GM12878 (cell line): ENCODE measurements around the gene ULK4. TPM values are rescaled to one million over a fixed set of nuclear protein-coding genes. Genes with fewer than 3 reads are reported as not detected.
"Not testable (repeated sequence)": the region's sequence is repeated elsewhere in the genome, so short reads cannot be mapped to it uniquely, and the experiment has no call there.

Experiments used
- ATAC-seq: fragments of 200-7000 bp; cut with Tn5 transposase; 3 replicates; pipeline ENCODE4 v1.9.1; 2020; ENCODE audit warnings: mild to moderate bottlenecking, moderate library complexity
- BruUV-seq: library from RNA; stranded (reverse); fragments of 400-500 nt; replicated peaks from 2 replicates; lab custom pipeline; 2021; lab: Mats Ljungman, UMichigan
- CTCF ChIA-PET: fragments of 300-600 bp; sonication (Branson Sonifier 250); formaldehyde crosslinking; extraction: SDS; loops from one replicate; lab custom pipeline; 2021; ENCODE audit warnings: inconsistent platforms; lab: Yijun Ruan, JAX
- POLR2A ChIA-PET: fragments of 350-600 bp; formaldehyde crosslinking; extraction: SDS; loops from one replicate; lab custom pipeline; 2021; ENCODE audit warnings: inconsistent platforms; lab: Charles Lee
- RAD21 ChIA-PET: fragments of 300-600 bp; sonication (Branson Sonifier 250); formaldehyde crosslinking; loops from one replicate; lab custom pipeline; 2023; ENCODE audit warnings: antibody characterized with exemption; ENCODE audit not compliant: unreplicated experiment; lab: Charles Lee
- SMC1A ChIA-PET: fragments of 300-600 bp; sonication (Branson Sonifier 250); formaldehyde crosslinking; loops from one replicate; lab custom pipeline; 2023; ENCODE audit not compliant: unreplicated experiment, uncharacterized antibody; lab: Charles Lee
- DNase-seq: peaks from one replicate; pipeline ENCODE4 v3.0.0-alpha.2; 2011; ENCODE audit warnings: low read depth, low spot score
- FAIRE-seq: peaks from 3 replicates; lab custom pipeline; 2011; peaks lifted over from hg19 to GRCh38; lab: Jason Lieb, UNC
- H2AFZ ChIP-seq: 2 replicates; pipeline ENCODE4 v1.6.0; 2011; ENCODE audit warnings: low read depth, low read length, control low read depth; ENCODE audit not compliant: control insufficient read depth
- H3K27ac ChIP-seq: 2 replicates; pipeline ENCODE4 v1.5.1; 2011; ENCODE audit warnings: control low read depth; ENCODE audit not compliant: control insufficient read depth, insufficient read depth
- H3K27me3 ChIP-seq, 2 experiments: replicated peaks in 1 of 2; 2 replicates each; pipeline versions ENCODE4 v1.6.0 to v1.6.1; 2011; ENCODE audit warnings: low read length in 1 of 2; ENCODE audit not compliant: control insufficient read depth in 2 of 2, insufficient read depth in 2 of 2
- H3K36me3 ChIP-seq, 2 experiments: 2 replicates each; pipeline ENCODE4 v1.5.1; 2011; ENCODE audit warnings: low read length in 1 of 2; ENCODE audit not compliant: control insufficient read depth in 2 of 2, insufficient read depth in 2 of 2
- H3K4me1 ChIP-seq: 2 replicates; pipeline ENCODE4 v1.6.1; 2011; ENCODE audit warnings: mild to moderate bottlenecking, low read length, moderate library complexity, mixed read lengths; ENCODE audit not compliant: control insufficient read depth, insufficient read depth
- H3K4me2 ChIP-seq: 2 replicates; pipeline ENCODE4 v1.6.0; 2011; ENCODE audit warnings: control low read depth; ENCODE audit not compliant: control insufficient read depth, insufficient read depth
- H3K4me3 ChIP-seq: fragments of 200-600 bp; sonication (generic); 2 replicates; pipeline ENCODE4 v1.5.1; 2016
- H3K79me2 ChIP-seq: 2 replicates; pipeline ENCODE4 v1.6.0; 2011; ENCODE audit warnings: low read length; ENCODE audit not compliant: control insufficient read depth, insufficient read depth
- H3K9ac ChIP-seq: 2 replicates; pipeline ENCODE4 v1.8.0; 2011; ENCODE audit warnings: low read length, control low read depth, mixed read lengths; ENCODE audit not compliant: control insufficient read depth, insufficient read depth
- H3K9me3 ChIP-seq: replicated peaks from 3 replicates; pipeline ENCODE4 v1.5.1; 2011; ENCODE audit warnings: mild to moderate bottlenecking, low read length; ENCODE audit not compliant: control insufficient read depth, insufficient read depth
- H4K20me1 ChIP-seq: 2 replicates; pipeline ENCODE4 v1.6.0; 2011; ENCODE audit not compliant: control insufficient read depth, insufficient read depth
- CEBPB ChIP-seq, 2 experiments: fragments of 150-350 bp in 1 of 2; IDR thresholded peaks; 2 replicates each; pipeline ENCODE4 v1.6.1; 2012 to 2014; ENCODE audit warnings: low read depth in 2 of 2, low read length in 2 of 2, borderline replicate concordance in 1 of 2, inconsistent platforms in 1 of 2
- FOS ChIP-seq: IDR thresholded peaks from 3 replicates; pipeline ENCODE4 v1.6.1; 2011; ENCODE audit warnings: borderline replicate concordance; ENCODE audit not compliant: insufficient read length; ENCODE audit errors: extremely low read depth
- SMAD1 ChIP-seq: fragments of 450-650 bp; IDR thresholded peaks from 2 replicates; pipeline ENCODE4 v1.6.1; 2018; ENCODE audit warnings: mild to moderate bottlenecking, low read depth; ENCODE audit not compliant: partially characterized antibody
- ZZZ3 ChIP-seq: IDR thresholded peaks from 2 replicates; pipeline ENCODE4 v1.6.1; 2011; ENCODE audit warnings: low read depth; ENCODE audit not compliant: control insufficient read depth, insufficient read length
- whole genome bisulfite sequencing: methylation state at CpG from one replicate; pipeline ENCODE4 v1.1.6; 2016; ENCODE audit warnings: low lambda C conversion rate; ENCODE audit not compliant: insufficient replicate concordance, insufficient coverage; ENCODE audit errors: missing lambda C conversion rate; 5-methylcytosine and 5-hydroxymethylcytosine counted together
- in situ Hi-C: fragments of 300-500 bp; cut with MboI; formaldehyde crosslinking; loops from 9 replicates; pipeline ENCODE4 v1.14.3; 2018; ENCODE audit warnings: mixed read lengths
- intact Hi-C: fragments of 100-400 bp; cut with micrococcal nuclease; formaldehyde crosslinking; loops from one replicate; pipeline ENCODE4 v1.14.2; 2022; ENCODE audit not compliant: unreplicated experiment
- polyA plus RNA-seq, 11 experiments: library from polyadenylated mRNA; depleted of rRNA in 4 of 11; unstranded in 6 of 11; stranded (reverse) in 5 of 11; fragments of >200 nt; fragmentation: Nextera tagmentation in 4 of 11; fragmentation: Illumina TruSeq in 1 of 11; extraction: Ambion mirVana in 4 of 11; extraction: Trizol in 1 of 11; gene quantifications; 1 replicate in 1 of 11; 2 replicates in 10 of 11; pipeline versions ENCODE4 v1.2.1 to v1.2.3, GENCODE V29; 2011 to 2016; ENCODE audit warnings: inconsistent platforms in 2 of 11, missing spikeins in 2 of 11, low read depth in 1 of 11
- total RNA-seq, 4 experiments: library from RNA; depleted of rRNA in 3 of 4; stranded (reverse); fragments of >200 nt in 3 of 4; fragmentation: Illumina TruSeq in 1 of 4; extraction: Trizol in 1 of 4; gene quantifications; 2 replicates each; pipeline versions ENCODE4 v1.2.1 to v1.2.3, GENCODE V29; 2013 to 2021
- TF ChIP-seq, protein P1 (sequence below), 3 experiments: IDR thresholded peaks in 2 of 3; conservative IDR thresholded peaks in 1 of 3; 2 replicates each; pipeline ENCODE4 v1.5.1; 2011; ENCODE audit warnings: low read depth in 3 of 3, low read length in 3 of 3, mild to moderate bottlenecking in 3 of 3, control low read depth in 2 of 3, moderate library complexity in 2 of 3, inconsistent platforms in 1 of 3, mixed read lengths in 1 of 3; ENCODE audit not compliant: control insufficient read depth in 2 of 3, insufficient read depth in 1 of 3; ENCODE audit errors: extremely low read depth in 1 of 3

ULK4 gene
- total and polyA plus RNA-seq, 10 of the 15 experiments (the other 5 are each of a cell fraction or from before 2014, with no cell fraction given), result 3.5 to 7.6 (median 6.3) TPM

DNA sequence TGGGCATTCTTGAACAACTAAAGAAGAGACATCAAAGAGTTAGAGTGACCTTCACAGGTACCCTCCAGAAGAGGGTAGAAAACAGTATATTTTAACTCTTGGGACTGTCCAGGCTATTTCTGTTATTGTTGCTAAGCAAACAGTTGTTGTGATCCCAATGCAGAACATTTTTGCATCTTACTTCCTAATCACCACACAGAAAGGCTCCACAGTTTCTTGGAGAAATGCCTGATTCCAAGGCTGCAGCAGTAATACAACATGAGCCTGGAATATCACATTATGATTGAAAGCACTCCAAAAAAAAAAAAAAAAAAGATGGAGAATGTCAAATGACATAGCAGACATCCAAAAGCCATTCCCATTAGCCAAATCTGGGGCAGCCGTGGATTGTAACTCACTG is 567.0 kb downstream of the ULK4 start (continued):
- TF ChIP-seq, protein P1, sequence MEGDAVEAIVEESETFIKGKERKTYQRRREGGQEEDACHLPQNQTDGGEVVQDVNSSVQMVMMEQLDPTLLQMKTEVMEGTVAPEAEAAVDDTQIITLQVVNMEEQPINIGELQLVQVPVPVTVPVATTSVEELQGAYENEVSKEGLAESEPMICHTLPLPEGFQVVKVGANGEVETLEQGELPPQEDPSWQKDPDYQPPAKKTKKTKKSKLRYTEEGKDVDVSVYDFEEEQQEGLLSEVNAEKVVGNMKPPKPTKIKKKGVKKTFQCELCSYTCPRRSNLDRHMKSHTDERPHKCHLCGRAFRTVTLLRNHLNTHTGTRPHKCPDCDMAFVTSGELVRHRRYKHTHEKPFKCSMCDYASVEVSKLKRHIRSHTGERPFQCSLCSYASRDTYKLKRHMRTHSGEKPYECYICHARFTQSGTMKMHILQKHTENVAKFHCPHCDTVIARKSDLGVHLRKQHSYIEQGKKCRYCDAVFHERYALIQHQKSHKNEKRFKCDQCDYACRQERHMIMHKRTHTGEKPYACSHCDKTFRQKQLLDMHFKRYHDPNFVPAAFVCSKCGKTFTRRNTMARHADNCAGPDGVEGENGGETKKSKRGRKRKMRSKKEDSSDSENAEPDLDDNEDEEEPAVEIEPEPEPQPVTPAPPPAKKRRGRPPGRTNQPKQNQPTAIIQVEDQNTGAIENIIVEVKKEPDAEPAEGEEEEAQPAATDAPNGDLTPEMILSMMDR (IDR thresholded peaks at IDR 0.05 in 2 of 3, conservative IDR thresholded peaks at IDR 0.05 in 1 of 3; ENCODE audit: control insufficient read depth in 2 of 3, extremely low read depth in 1 of 3, insufficient read depth in 1 of 3, low read depth in 3 of 3, low read length in 3 of 3), result no peak
- no peak for TF ChIP-seq SMAD1
- no peak for TF ChIP-seq CEBPB (IDR thresholded peaks at IDR 0.05; ENCODE audit: borderline replicate concordance in 1 of 2, low read depth in 2 of 2, low read length in 2 of 2)
- TF ChIP-seq FOS, result no peak
- TF ChIP-seq ZZZ3, result no peak

DNA sequence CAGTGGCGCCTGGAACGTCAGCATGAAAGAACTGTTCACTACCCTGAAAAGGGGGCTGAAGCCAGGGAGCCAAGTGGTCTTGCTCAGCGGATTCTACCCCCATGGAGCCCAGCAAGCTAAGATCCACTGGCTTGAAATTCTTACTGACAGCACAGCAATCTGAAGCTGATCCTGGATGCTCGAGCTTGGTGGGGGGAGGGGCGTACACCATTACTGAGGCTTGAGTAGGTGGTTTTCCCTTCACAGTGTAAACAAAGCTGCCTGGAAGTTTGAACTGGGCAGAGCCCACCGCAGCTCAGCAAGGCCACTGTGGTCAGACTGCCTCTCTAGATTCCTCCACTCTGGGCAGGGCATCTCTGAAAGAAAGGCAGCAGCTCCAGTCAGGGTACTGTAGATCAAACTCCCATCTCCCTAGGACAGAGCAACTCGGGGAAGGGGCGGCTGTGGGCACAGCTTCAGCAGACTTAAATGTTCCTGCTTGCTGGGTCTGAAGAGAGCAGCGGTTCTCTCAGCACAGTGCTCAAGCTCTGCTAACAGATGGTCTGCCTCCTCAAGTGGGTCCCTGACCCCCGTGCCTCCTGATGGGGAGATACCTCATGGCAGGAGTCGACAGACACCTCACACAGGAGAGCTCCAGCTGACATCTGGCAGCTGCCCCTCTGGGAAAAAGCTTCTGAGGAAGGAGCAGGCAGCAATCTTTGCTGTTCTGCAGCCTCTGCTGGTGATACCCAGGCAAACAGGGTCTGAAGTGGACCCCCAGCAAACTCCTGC is 591.0 kb downstream of the ULK4 start:
- H3K27me3 ChIP-seq, H3K4me1 ChIP-seq, POLR2A ChIA-PET, H3K4me2 ChIP-seq, BruUV-seq, intact Hi-C loops, H3K9ac ChIP-seq, H4K20me1 ChIP-seq, H3K27ac ChIP-seq, DNase-seq, H3K79me2 ChIP-seq, H2AFZ ChIP-seq, SMC1A ChIA-PET, H3K4me3 ChIP-seq, ATAC-seq, H3K36me3 ChIP-seq, in situ Hi-C loops, FAIRE-seq, RAD21 ChIA-PET, H3K9me3 ChIP-seq: not testable (repeated sequence)
- WGBS, result 43% methylated on average over 11 of the region's 11 CpGs
- CTCF ChIA-PET, result interaction anchor here (0.6 kb wide), 2 partner anchors 308 to 384 kb away, joined by 3 read pairs; no protein-coding TSS in a partner anchor
